HEK293 (cell line): ENCODE data around the gene FGD3.

Experiments
- CTCF ChIA-PET: fragments of 350-600 bp; formaldehyde crosslinking; extraction: SDS; loops from one replicate; lab custom pipeline; 2021; ENCODE audit warnings: antibody characterized with exemption; lab: Yijun Ruan, JAX
- POLR2A ChIA-PET: fragments of 300-600 bp; formaldehyde crosslinking; extraction: SDS; loops from one replicate; lab custom pipeline; 2020; ENCODE audit warnings: antibody characterized with exemption, inconsistent platforms; lab: Yijun Ruan, JAX
- H3K27ac ChIP-seq: fragments of 200-500 bp; sonication (Bioruptor generic); 2 replicates; pipeline ENCODE4 v1.5.1; 2014; ENCODE audit warnings: low read depth, low read length, control low read depth, inconsistent platforms; ENCODE audit errors: extremely low read depth
- H3K36me3 ChIP-seq, 2 experiments: fragments of 200-500 bp in 1 of 2; sonication (Bioruptor generic) in 1 of 2; 1 replicate in 1 of 2; 2 replicates in 1 of 2; pipeline ENCODE4 v1.5.1; 2014 to 2017; ENCODE audit warnings: inconsistent platforms in 2 of 2, low read length in 2 of 2; ENCODE audit not compliant: control insufficient read depth in 2 of 2, insufficient read depth in 1 of 2
- H3K4me1 ChIP-seq: fragments of 200-500 bp; sonication (Bioruptor generic); 2 replicates; pipeline ENCODE4 v1.5.1; 2014; ENCODE audit warnings: mild to moderate bottlenecking, low read length, inconsistent platforms; ENCODE audit not compliant: control insufficient read depth, insufficient read depth
- H3K4me3 ChIP-seq: 2 replicates; pipeline ENCODE4 v1.5.1; 2011; ENCODE audit warnings: low read depth, mild to moderate bottlenecking, control low read depth, low read length, moderate library complexity
- H3K9me3 ChIP-seq: fragments of 200-500 bp; sonication (Bioruptor generic); 2 replicates; pipeline ENCODE4 v1.5.1; 2014; ENCODE audit warnings: low read depth, low read length, inconsistent platforms; ENCODE audit not compliant: control insufficient read depth, insufficient read depth
- EGR2 ChIP-seq: fragments of 450-650 bp; formaldehyde crosslinking; IDR thresholded peaks from 2 replicates; pipeline ENCODE4 v1.5.1; 2016; ENCODE audit warnings: low read depth, missing biosample characterization, missing genetic modification characterization
- KLF1 ChIP-seq: fragments of 450-650 bp; formaldehyde crosslinking; IDR thresholded peaks from 2 replicates; pipeline ENCODE4 v1.5.1; 2016; ENCODE audit warnings: missing biosample characterization, missing genetic modification characterization
- KLF8 ChIP-seq: fragments of 450-650 bp; formaldehyde crosslinking; IDR thresholded peaks from 2 replicates; pipeline ENCODE4 v1.5.1; 2016; ENCODE audit warnings: missing biosample characterization, missing genetic modification characterization
- MEIS1 ChIP-seq: sonication (generic); formaldehyde crosslinking; IDR thresholded peaks from 2 replicates; pipeline ENCODE4 v1.8.1; 2022; ENCODE audit warnings: missing genetic modification reagents, mild to moderate bottlenecking, borderline replicate concordance
- PRDM1 ChIP-seq: fragments of 450-650 bp; formaldehyde crosslinking; IDR thresholded peaks from 2 replicates; pipeline ENCODE4; 2016; ENCODE audit warnings: missing biosample characterization, missing genetic modification characterization
- REPIN1 ChIP-seq: fragments of 450-650 bp; formaldehyde crosslinking; IDR thresholded peaks from 2 replicates; pipeline ENCODE4 v1.5.1; 2017; ENCODE audit warnings: missing biosample characterization, missing genetic modification characterization, low read depth
- SCRT2 ChIP-seq: fragments of 450-650 bp; formaldehyde crosslinking; IDR thresholded peaks from 2 replicates; pipeline ENCODE4 v1.5.1; 2016; ENCODE audit warnings: missing biosample characterization, missing genetic modification characterization
- SETDB1 ChIP-seq: IDR thresholded peaks from one replicate; pipeline ENCODE4 v1.6.1; 2017; ENCODE audit warnings: mild to moderate bottlenecking, low read length, moderate library complexity, mixed read lengths; ENCODE audit not compliant: insufficient read length
- SP2 ChIP-seq: fragments of 450-650 bp; formaldehyde crosslinking; IDR thresholded peaks from 2 replicates; pipeline ENCODE4 v1.5.1; 2016; ENCODE audit warnings: missing biosample characterization, missing genetic modification characterization
- TCF7L2 ChIP-seq: IDR thresholded peaks from 2 replicates; pipeline ENCODE4 v1.6.1; 2011; ENCODE audit warnings: low read depth, mild to moderate bottlenecking, inconsistent platforms, low read length, moderate library complexity, borderline replicate concordance
- ZBTB1 ChIP-seq: fragments of 450-650 bp; formaldehyde crosslinking; IDR thresholded peaks from 2 replicates; pipeline ENCODE4 v1.5.1; 2016; ENCODE audit warnings: missing biosample characterization, missing genetic modification characterization
- ZFHX2 ChIP-seq: fragments of 450-650 bp; formaldehyde crosslinking; conservative IDR thresholded peaks from 2 replicates; pipeline ENCODE4 v1.5.1; 2016; ENCODE audit warnings: missing biosample characterization, missing genetic modification characterization
- ZFP3 ChIP-seq: fragments of 450-650 bp; formaldehyde crosslinking; IDR thresholded peaks from 2 replicates; pipeline ENCODE4 v1.5.1; 2016; ENCODE audit warnings: low read depth, missing biosample characterization, missing genetic modification characterization
- ZFP41 ChIP-seq: fragments of 450-650 bp; formaldehyde crosslinking; IDR thresholded peaks from 2 replicates; pipeline ENCODE4 v1.5.1; 2016; ENCODE audit warnings: missing biosample characterization, missing genetic modification characterization, borderline replicate concordance
- ZNF132 ChIP-seq: fragments of 450-650 bp; formaldehyde crosslinking; IDR thresholded peaks from 2 replicates; pipeline ENCODE4 v1.5.1; 2017; ENCODE audit warnings: missing biosample characterization, missing genetic modification characterization, borderline replicate concordance
- ZNF18 ChIP-seq: fragments of 450-650 bp; formaldehyde crosslinking; IDR thresholded peaks from 2 replicates; pipeline ENCODE4 v1.5.1; 2016; ENCODE audit warnings: missing biosample characterization, missing genetic modification characterization
- ZNF239 ChIP-seq: fragments of 450-650 bp; formaldehyde crosslinking; IDR thresholded peaks from 2 replicates; pipeline ENCODE4 v1.5.1; 2016; ENCODE audit warnings: missing biosample characterization, missing genetic modification characterization
- ZNF292 ChIP-seq: fragments of 450-650 bp; formaldehyde crosslinking; IDR thresholded peaks from 2 replicates; pipeline ENCODE4 v1.5.1; 2016; ENCODE audit warnings: low read depth, missing biosample characterization, missing genetic modification characterization, borderline replicate concordance
- ZNF302 ChIP-seq: fragments of 450-650 bp; formaldehyde crosslinking; IDR thresholded peaks from 2 replicates; pipeline ENCODE4 v1.5.1; 2016; ENCODE audit warnings: missing biosample characterization, missing genetic modification characterization, low read depth
- ZNF311 ChIP-seq: fragments of 450-650 bp; formaldehyde crosslinking; IDR thresholded peaks from 2 replicates; pipeline ENCODE4 v1.5.1; 2017; ENCODE audit warnings: missing biosample characterization, missing genetic modification characterization, borderline replicate concordance
- ZNF354C ChIP-seq: fragments of 450-650 bp; formaldehyde crosslinking; IDR thresholded peaks from 2 replicates; pipeline ENCODE4 v1.5.1; 2016; ENCODE audit warnings: missing biosample characterization, missing genetic modification characterization, low read depth, borderline replicate concordance
- ZNF404 ChIP-seq: fragments of 450-650 bp; formaldehyde crosslinking; IDR thresholded peaks from 2 replicates; pipeline ENCODE4 v1.5.1; 2017; ENCODE audit warnings: missing biosample characterization, missing genetic modification characterization
- ZNF501 ChIP-seq: fragments of 450-650 bp; formaldehyde crosslinking; IDR thresholded peaks from 2 replicates; pipeline ENCODE4 v1.5.1; 2016; ENCODE audit warnings: missing biosample characterization, missing genetic modification characterization
- ZNF514 ChIP-seq: fragments of 450-650 bp; formaldehyde crosslinking; IDR thresholded peaks from 2 replicates; pipeline ENCODE4 v1.5.1; 2016; ENCODE audit warnings: missing biosample characterization, missing genetic modification characterization
- ZNF580 ChIP-seq: fragments of 450-650 bp; formaldehyde crosslinking; IDR thresholded peaks from 2 replicates; pipeline ENCODE4 v1.5.1; 2016; ENCODE audit warnings: missing biosample characterization, missing genetic modification characterization
- ZNF639 ChIP-seq: fragments of 450-650 bp; formaldehyde crosslinking; IDR thresholded peaks from 2 replicates; pipeline ENCODE4 v1.5.1; 2016; ENCODE audit warnings: missing biosample characterization, missing genetic modification characterization
- ZNF677 ChIP-seq: fragments of 450-650 bp; IDR thresholded peaks from 2 replicates; pipeline ENCODE4 v1.5.0; 2018; ENCODE audit warnings: missing biosample characterization, mild to moderate bottlenecking, missing genetic modification characterization, moderate library complexity
- ZNF792 ChIP-seq: fragments of 450-650 bp; formaldehyde crosslinking; IDR thresholded peaks from 2 replicates; pipeline ENCODE4 v1.5.1; 2016; ENCODE audit warnings: missing biosample characterization, missing genetic modification characterization
- ZSCAN4 ChIP-seq: fragments of 450-650 bp; formaldehyde crosslinking; IDR thresholded peaks from 2 replicates; pipeline ENCODE4 v1.5.1; 2017; ENCODE audit warnings: missing biosample characterization, missing genetic modification characterization

FGD3 gene

GRCh38 chr9:92962846-92963245 lies 15.5 kb downstream of the FGD3 start (continued):
- no peak for TF ChIP-seq MEIS1 (CRISPR knock-in tag)
- TF ChIP-seq ZFHX2 = no peak
- TF ChIP-seq ZNF501 = no peak
- TF ChIP-seq TCF7L2 = no peak
- no peak for TF ChIP-seq ZFP41

GRCh38 chr9:92963831-92964606 lies 16.7 kb downstream of the FGD3 start:
- CTCF ChIA-PET = no interaction called here
- Histone ChIP-seq H3K36me3 (no peaks in the 10 kb centered on the region), H3K9me3 (no peaks in the 10 kb centered on the region), H3K4me3 (no peak overlapping the region), H3K27ac (no peak overlapping the region), H3K4me1 (no peaks in the 10 kb centered on the region)
- TF ChIP-seq KLF8 (tag by site-specific recombination) = no peak
- no peak for TF ChIP-seq ZNF514 (tag by site-specific recombination)
- no peak for TF ChIP-seq ZBTB1 (tag by site-specific recombination)
- TF ChIP-seq ZNF292 (tag by site-specific recombination) = no peak
- TF ChIP-seq ZNF239 (tag by site-specific recombination) = no peak
- no peak for TF ChIP-seq KLF1 (tag by site-specific recombination)
- no peak for TF ChIP-seq REPIN1 (tag by site-specific recombination)
- no peak for TF ChIP-seq ZSCAN4 (tag by site-specific recombination)
- no peak for TF ChIP-seq PRDM1 (tag by site-specific recombination)
- TF ChIP-seq ZNF18 = no peak
- no peak for TF ChIP-seq ZFP3 (tag by site-specific recombination)
- POLR2A ChIA-PET = no interaction called here

GRCh38 chr9:92964607-92965060 lies 17.3 kb downstream of the FGD3 start:
- Histone ChIP-seq H3K9me3 (no peaks in the 10 kb centered on the region), H3K27ac (no peak overlapping the region), H3K4me1 (no peaks in the 10 kb centered on the region), H3K36me3 (no peaks in the 10 kb centered on the region), H3K4me3 (no peak overlapping the region)
- ChIA-PET POLR2A (no interaction called here), CTCF (interaction anchor here (1.2 kb wide), 1 partner anchor 38 kb away, joined by 8 read pairs; no protein-coding TSS in a partner anchor)
- TF ChIP-seq ZNF404 (tag by site-specific recombination) (no peak), ZNF677 (tag by site-specific recombination) (no peak), SP2 (no peak), ZNF580 (tag by site-specific recombination) (no peak), ZNF302 (no peak), SCRT2 (tag by site-specific recombination) (no peak), ZFP41 (no peak), SETDB1 (no peak), ZNF792 (tag by site-specific recombination) (no peak), ZNF639 (tag by site-specific recombination) (no peak), EGR2 (no peak), ZNF311 (tag by site-specific recombination) (no peak), ZNF132 (tag by site-specific recombination) (no peak), ZFP3 (tag by site-specific recombination) (no peak), ZFHX2 (no peak), ZNF354C (tag by site-specific recombination) (no peak)
